Endometrial microvascular endothelial cells (primary cell): Measurements from ENCODE around the gene IL1RL1. TPM values are rescaled to one million over a fixed set of nuclear protein-coding genes. Genes with fewer than 3 reads are reported as not detected.

ENCODE experiments used
- in situ Hi-C: cut with HindIII; loops from 2 replicates; pipeline ENCODE4 v1.10.0; 2017; ENCODE audit warnings: low sequenced_read_pairs, low pct_unique_long_range_greater_than_20kb; ENCODE audit errors: inconsistent ontology term
- total RNA-seq: library from RNA; depleted of rRNA; stranded (reverse); fragments of >200 nt; gene quantifications from one replicate; pipeline ENCODE4 v1.2.3, GENCODE V29; 2015; ENCODE audit errors: inconsistent ontology term

Gene IL1RL1
- total RNA-seq: 128 TPM

- in situ Hi-C loops: no loop called here
These were observed at the start of gene IL1RL1 for GRCh38 chr2:102310964-102311640. TSS of gene IL1RL1 (plus strand) at chr2:102311563. CDS start at chr2:102338265, 26,702 bp downstream.

GRCh38 chr2:102262216-102263129, 48.9 kb upstream of the IL1RL1 start:
- in situ Hi-C loops: no loop called here

GRCh38 chr2:102264952-102265351, 46.4 kb upstream of the IL1RL1 start:
- in situ Hi-C loops: no loop called here

- in situ Hi-C loops: no loop called here
These were observed 45.2 kb upstream of the IL1RL1 start for GRCh38 chr2:102266204-102266603.

DNA sequence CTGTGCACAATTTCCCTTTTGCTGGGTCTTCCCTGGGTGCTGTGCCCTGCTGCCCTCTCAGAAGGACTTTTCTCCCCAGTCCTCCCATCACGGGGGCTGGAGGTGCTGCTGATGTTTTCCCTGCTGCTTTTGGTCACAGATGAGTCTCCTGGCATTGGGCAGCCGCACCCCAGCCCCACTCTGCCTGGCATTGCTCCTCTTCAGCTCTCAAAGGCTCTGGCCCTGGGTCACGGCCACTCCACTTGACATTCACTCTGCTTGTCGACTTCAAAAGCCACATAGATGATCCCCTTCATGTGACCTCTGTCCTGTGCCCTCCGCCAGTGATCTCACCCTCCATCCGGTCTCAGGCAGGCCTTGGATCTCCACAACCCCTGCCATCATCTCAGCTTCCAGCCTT, 43.6 kb upstream of the IL1RL1 start:
- in situ Hi-C loops: no loop called here

GRCh38 chr2:102268510-102269199, 42.7 kb upstream of the IL1RL1 start:
- in situ Hi-C loops: no loop called here

GRCh38 chr2:102269200-102269524, 42.2 kb upstream of the IL1RL1 start:
- in situ Hi-C loops: no loop called here

GRCh38 chr2:102271844-102272243, 39.5 kb upstream of the IL1RL1 start:
- in situ Hi-C loops: no loop called here

DNA sequence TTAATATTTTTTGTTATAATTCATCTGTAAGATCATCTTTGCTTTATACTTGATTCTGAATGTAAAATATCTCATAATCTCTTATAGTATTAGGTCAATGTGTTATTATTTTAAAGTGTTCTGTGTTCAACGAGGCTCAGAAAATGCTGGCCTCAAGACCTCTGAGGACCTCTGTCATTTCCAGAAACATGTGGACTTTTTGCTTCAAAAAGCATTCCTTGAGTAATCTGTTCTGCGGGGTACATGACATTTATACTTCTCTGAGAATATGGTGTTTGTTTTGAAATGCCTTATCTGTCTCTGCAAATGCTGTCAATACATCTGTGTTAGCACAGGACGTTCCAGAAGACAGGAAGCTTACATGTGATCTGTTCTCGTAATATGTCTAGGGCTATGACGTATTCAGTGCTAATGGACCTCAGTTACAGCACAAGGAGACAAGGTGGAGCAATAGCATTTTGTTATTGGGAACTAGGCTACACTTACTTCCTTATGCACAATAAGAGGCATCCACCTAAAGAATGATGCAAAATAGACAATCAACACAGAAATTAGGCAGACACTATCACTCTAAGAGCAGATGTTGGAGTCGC, 37.6 kb upstream of the IL1RL1 start:
- in situ Hi-C loops: no loop called here

DNA sequence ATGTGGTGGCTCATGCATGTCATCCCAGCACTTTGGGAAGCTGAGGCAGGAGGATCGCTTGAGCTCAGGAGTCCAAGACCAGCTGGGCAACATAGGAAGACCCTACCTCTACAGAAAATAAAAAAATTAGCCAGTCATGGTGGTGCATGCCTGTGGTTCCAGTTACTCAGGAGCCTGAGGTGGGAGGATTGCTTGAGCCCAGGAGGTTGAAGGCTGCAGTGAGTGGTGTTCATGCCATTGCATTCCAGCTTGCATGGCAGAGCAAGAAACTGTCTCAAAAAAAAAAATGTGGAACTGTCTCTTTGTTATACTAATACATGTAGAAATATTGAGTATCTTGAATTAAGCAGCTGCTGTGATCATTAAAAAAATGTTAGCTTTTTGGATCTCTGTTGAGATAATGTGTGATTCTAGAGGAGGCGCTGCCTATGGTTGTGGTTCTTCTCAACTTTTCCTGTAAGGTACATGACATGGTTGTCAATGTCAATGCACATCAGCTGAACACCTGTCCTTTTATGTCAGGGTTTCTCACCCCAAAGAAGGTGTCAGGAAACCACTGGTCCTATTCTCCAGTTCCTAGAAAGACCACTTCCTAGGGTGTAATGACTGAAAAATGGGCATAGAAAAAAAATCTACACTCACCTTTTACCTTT, 34.7 kb upstream of the IL1RL1 start:
- in situ Hi-C loops: no loop called here

GRCh38 chr2:102277202-102277700, 34.1 kb upstream of the IL1RL1 start:
- in situ Hi-C loops: no loop called here

DNA sequence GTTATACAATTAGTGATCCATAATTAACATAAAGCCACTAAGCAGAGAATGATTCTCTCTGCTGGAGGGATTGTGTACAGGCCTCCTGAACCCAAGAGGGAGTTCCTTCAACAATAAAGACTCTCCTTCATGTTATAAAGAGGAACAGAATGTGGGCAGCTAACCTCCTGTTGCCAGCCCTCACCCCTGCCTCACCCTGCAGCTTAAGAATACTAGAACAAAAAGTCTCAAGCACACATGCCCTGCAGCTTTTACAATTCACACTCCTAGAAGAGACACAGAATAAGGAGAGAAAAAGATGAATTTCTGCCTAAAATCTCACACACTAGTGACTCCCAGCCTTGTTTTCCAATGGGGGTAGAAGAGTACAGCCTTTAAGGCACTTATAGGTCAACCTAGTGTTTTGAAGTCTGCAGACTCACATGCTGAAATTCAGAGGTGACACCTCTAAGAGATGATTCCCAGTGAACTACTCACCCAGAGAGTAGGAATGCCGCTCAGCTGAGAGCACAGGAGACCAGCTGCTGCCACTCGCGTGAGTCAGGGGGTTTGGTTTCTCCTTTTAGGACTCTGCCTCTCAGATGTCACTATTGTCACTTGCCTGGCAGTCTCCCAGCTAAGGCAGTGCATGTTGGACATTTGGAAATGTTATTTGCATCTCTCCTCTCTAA, 32.5 kb upstream of the IL1RL1 start:
- in situ Hi-C loops: no loop called here

DNA sequence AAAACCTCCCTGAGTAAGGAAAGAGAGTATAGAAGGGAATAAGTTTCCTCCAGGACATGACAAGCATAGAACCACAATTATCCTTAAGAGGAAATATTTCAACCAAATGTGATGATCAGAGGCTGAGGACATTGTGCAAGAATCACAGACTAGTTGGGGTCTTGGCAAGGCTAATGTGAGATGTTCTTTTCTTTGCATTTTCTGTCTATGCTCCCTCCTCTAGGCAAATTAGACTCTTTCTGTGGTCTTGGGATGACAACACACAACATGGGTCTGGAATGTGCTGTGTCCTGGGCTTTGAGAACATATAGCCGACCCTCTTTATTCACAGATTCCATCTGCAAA, 32.0 kb upstream of the IL1RL1 start:
- in situ Hi-C loops: no loop called here

GRCh38 chr2:102282678-102283091, 28.7 kb upstream of the IL1RL1 start:
- in situ Hi-C loops: no loop called here

DNA sequence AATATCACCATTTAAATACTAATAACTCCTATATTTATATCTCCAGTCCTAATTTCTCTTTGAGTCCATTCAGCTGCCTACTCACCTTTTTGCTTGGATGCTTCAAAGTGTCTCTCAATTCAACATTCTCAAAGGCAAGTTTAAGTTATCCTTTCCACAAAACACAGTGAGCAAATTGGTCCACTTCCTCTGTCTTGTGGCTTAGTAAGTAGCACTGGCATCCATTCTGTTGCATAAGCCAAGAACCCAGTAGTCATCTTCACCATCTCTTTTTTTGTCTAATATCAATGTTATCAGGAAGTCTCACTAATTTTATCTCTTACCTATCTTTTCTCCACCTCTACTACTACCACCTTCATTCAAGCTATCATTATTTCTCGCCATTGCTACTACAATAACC, 27.4 kb upstream of the IL1RL1 start:
- in situ Hi-C loops: no loop called here

DNA sequence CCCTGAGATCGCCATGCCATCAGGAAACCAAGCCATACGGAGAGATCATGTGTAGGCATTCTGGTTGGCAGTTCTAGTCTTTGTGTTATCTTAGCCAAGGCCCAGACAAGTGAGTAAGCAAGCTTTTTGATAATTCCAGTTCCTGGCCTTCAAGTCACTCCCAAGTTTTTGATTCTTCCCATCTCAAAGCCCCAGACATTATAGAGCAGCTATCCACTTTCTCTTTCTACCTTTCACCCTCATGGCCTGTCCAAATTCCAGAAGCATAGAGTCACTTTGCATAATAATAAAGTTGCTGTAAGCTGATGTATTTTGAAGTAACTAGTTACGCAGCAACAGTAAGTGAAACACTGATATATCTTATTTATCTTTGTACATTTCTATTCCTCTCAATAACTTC, 26.8 kb upstream of the IL1RL1 start:
- in situ Hi-C loops: no loop called here

DNA sequence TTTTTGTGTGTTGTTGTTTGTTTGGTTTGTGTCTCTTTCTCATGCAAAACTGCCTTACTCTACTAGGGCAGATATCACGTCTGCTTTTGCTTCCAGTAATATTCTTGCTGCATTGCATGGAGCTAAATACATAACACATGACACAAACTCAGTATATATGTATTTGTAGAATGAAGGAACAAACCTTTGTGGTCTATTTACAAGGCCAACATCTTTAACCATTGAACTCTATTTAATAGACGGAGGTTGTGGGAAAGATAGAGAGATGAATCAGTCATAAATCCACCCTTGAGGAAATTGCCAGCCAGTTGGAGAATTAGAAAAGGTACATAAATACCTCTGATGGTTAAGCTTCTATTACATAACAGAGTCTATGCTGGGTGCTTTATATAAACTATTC, 26.0 kb upstream of the IL1RL1 start:
- in situ Hi-C loops: no loop called here

- in situ Hi-C loops: no loop called here
These were observed 25.3 kb upstream of the IL1RL1 start for GRCh38 chr2:102286041-102286440.
